ENCODE measurements around the gene TNFRSF4. TPM values are rescaled to one million over a fixed set of nuclear protein-coding genes. Genes with fewer than 3 reads are reported as not detected.
"Not testable (repeated sequence)": the region's sequence is repeated elsewhere in the genome, so short reads cannot be mapped to it uniquely, and the experiment has no call there.

Gene TNFRSF4
- 2.3 TPM for total RNA-seq
- long read RNA-seq, partial matches to known transcripts = 1 of 5 reads
- long read RNA-seq, other reads (novel, unspliced or antisense) = 0 of 5 reads

DNA sequence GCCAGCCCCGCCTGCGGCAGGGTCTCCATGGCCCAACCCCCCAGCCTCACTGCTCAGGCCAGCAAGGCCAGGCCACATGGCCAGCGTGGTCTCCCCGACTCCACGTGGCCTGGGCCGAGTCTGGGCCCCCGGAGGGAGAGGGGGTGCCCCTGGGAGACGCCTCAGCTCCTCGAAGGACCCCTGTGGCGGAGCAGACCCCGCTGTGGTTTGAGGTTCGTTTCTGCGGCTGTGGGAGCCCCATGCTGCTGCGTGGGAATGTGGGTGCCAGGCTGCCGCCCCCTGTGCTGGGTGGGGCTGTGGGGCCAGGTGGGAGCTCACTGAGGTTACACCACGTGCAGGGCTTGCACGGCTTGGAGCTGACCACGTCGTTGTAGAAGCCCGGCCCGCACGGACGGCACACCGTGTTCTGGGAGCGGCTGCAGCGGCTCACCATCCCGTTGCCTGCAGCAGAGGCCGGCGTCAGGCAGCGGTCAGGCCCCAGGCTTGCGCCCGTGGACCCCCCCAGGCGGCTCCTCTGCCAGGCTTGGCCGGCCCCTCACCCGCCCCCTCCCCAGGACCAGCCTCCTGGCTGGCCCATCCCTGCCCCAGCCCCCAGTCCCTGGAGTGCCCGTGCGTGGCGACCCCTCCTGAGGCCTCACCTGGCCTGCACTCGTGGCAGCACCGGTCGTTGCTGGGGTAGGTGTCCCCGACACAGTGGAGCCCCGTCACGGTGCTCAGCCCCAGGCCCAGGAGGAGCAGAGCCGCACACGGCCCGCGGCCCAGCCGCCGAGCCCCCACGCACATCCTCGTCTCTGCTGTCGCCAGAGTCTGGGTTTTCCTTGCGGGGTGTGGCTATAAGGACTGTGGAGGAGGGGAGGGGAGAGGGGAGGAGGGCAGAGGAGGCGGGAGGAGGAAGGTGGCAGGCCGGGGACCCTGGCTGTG, at the start of gene TNFRSF4:
TSS of gene TNFRSF4 (minus strand) at position 809 of the 921 bp plus-strand sequence. CDS start at position 783, 26 bp downstream.
- intact Hi-C loops (cut with micrococcal nuclease) = no loop called here
- ATAC-seq (peak; percentile 9), DNase-seq (peak; percentile 39)

DNA sequence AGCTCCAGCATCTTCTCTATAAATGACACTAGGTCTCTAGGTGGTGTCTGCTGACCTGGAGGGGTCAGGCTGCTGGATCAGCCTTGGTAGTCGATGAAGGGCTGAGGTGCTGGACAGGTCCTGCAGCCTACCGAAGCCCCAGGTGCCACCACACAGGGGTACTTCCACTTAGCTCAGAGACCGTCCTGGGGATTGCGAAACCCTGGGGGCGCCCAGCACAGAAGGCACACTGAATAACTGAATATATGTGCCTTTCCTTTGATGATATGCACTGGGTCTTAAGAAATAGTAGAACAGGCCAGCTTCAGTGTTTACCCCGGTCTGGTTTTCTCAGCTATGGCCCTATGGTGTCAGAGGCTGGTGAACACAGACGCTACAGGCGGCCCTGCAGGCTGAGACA, 48.8 kb upstream of the TNFRSF4 start:
- DNase-seq (no peak), ATAC-seq (no peak)
- intact Hi-C loops (cut with micrococcal nuclease) = no loop called here

DNA sequence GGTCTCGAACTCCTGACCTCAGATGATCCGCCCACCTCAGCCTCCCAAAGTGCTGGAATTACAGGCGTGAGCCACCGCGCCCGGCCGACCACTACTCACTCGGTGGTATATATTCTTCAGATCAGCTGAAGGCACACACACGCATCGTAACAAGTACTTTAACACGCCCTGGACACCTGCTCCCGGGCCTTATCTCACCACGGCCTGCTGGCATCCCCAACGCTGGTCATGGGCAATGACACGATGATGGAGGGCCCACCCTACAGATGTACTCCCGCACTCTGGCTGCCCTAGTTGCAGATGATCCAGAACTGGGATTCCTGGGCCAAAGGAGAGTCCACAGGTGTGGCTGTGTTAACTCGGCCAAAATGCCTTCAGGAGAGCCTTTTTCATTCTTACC, 48.1 kb upstream of the TNFRSF4 start:
- DNase-seq = no peak
- intact Hi-C loops (cut with micrococcal nuclease) = no loop called here
- ATAC-seq = no peak

DNA sequence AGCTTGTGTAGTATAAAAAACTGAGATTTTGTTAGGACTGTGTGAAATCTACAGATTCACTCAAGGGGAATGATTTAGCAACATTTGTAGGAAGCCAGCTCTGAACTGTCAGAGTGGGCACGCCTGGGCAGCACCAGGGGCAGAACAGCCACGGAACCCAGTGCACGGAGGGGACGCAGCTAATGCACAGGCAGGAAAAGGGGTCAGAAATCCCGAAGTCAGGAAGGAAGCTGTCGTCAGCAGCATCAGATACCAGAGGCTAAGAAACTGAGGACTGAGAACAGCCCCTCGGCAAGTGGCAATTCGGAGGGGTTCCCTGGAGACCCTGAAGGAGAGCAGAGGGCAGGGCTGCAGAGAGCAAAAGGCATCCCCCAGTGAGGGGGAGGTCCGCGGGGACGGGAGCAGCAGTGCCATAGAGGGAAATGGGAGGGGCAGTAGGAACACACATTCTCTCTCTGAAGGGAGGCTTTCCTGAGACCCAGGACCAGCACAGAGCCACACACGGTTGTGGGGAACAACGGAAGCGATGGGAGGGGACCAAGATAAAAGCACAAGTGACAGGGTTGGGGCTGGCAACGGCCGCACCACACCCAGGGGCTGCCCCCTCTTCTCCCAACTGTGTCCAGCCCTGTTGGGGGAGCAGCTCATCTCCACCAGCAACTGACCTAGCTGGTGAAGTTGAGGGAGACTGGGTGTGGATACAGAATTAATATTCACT, 47.0 kb upstream of the TNFRSF4 start:
- peak; percentile 8 for ATAC-seq
- intact Hi-C loops (cut with micrococcal nuclease) = no loop called here
- no peak for DNase-seq

GRCh38 chr1:1259951-1260600, 46.1 kb upstream of the TNFRSF4 start:
- ATAC-seq = peak; percentile 64
- intact Hi-C loops (cut with micrococcal nuclease) = no loop called here
- DNase-seq = peak; percentile 65

- ATAC-seq (no peak), DNase-seq (no peak)
- intact Hi-C loops (cut with micrococcal nuclease) = no loop called here
Measured at GRCh38 chr1:1259540-1259939, 45.6 kb upstream of the TNFRSF4 start.

GRCh38 chr1:1259119-1259488, 45.2 kb upstream of the TNFRSF4 start:
- intact Hi-C loops (cut with micrococcal nuclease) = no loop called here
- ATAC-seq (no peak), DNase-seq (no peak)

DNA sequence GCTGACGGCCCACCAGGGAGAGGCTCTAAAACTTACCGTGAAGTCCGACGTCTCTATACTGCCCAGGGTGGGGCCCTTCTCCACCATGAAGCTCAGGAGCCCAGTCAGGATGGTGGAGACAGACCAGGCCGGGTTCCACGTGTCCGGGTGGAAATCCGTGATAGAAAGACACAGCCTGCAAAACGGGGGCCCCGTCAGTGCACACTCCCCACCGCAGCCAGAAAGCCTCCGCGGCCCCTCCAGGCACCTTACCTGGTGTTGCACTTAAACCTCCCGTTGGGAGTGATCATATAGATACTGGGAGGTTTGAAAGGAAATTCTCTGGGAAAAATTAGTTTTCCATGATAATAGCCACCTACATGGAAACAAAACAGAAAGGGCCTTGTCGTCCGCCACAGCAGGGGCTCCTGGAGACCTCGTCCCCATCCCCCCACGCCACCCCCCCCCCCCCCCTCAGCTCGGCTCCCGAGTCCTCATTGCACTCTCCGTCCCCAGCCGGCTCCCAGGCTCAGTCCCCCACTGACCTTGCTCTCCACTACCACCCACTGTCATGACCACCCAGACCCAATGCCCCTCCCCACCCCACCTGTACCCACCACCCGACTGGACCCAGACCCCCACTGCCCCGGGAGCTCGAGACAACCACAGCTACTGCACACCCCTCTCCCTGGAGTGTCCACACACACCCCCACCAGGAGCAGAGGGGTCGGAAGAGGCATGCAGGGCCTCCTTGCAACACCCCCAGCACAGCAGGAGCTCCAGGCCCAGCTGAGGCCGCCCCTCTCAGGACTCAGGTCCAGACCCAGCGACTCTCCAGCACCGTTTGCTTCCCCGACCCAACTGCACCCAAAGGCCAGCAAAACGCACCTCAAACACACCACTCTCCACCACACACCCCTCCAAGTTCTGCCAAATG, 43.3 kb upstream of the TNFRSF4 start:
- ATAC-seq (no peak), DNase-seq (no peak)
- intact Hi-C loops (cut with micrococcal nuclease) = no loop called here

DNA sequence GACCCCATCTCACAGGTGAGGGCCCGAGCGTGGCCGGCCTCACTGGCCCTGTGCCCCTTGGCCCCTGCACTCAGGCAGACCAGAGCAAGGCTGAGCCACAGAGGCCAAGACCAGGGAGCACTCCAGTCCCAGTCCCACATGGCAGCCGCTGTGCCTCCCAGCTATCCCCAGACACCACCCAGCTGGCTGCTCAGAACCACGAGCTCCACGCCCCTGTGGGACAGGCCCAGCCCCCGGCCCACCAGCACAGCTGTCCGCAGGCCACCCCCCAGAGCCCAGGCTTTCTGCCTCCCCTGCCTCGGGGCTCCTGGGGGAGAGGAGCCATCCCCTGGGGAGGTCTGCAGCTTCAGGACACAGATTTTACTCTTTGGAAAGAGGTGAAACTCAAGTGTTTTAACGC, 41.7 kb upstream of the TNFRSF4 start:
- intact Hi-C loops (cut with micrococcal nuclease) = no loop called here
- DNase-seq = no peak
- no peak for ATAC-seq

DNA sequence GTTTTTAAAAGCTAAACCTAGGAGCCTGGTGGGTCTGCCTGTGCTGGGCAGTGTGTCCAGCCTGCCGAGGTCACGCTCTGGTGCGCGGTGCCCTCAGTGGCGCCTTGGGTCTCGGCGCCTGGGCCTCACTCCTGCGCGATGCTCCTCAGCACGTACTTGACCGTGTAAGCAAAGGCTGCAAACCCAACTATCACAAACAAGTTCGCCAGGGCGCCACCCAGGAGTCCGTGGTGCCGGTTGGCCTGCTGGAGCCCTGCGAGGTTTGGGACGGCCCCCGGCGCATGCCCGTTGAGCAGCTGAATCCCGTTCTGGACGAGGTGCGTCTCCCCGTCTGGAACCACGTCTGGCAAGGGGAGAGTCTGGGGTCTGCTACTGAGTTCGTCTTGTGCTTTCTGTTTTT, 41.1 kb upstream of the TNFRSF4 start:
- DNase-seq (no peak), ATAC-seq (no peak)
- intact Hi-C loops (cut with micrococcal nuclease) = no loop called here

DNA sequence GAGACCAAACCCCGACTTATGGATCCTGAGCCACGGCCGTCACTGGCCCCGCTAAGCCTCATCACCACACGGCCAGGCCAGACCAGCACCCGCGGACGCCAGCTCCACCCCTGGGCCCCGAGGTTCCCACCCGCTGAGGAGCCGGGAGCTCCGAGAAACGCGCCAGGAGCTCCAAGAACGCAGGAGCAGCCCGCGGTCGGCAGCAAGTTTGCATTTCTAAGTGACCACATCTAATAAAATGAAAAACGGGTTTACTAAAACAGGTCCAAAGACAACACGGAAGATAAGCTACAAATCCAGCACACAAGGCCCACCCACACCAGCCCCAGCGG, 40.7 kb upstream of the TNFRSF4 start:
- intact Hi-C loops (cut with micrococcal nuclease) = no loop called here
- no peak for ATAC-seq
- DNase-seq = no peak

GRCh38 chr1:1253972-1254666, 40.2 kb upstream of the TNFRSF4 start:
- no peak for DNase-seq
- ATAC-seq = no peak
- intact Hi-C loops (cut with micrococcal nuclease) = no loop called here

- no peak for ATAC-seq
- intact Hi-C loops (cut with micrococcal nuclease) = no loop called here
Measured at GRCh38 chr1:1253314-1253713, 39.4 kb upstream of the TNFRSF4 start.

GRCh38 chr1:1250786-1251284, 36.9 kb upstream of the TNFRSF4 start:
- DNase-seq (no peak), ATAC-seq (no peak)
- intact Hi-C loops (cut with micrococcal nuclease) = no loop called here

More at GRCh38 chr1:1253314-1253713, 39.4 kb upstream of the TNFRSF4 start:
- DNase-seq = no peak

- DNase-seq; intact Hi-C loops (cut with micrococcal nuclease); ATAC-seq: not testable (repeated sequence)
Measured at GRCh38 chr1:1248009-1248913, 34.3 kb upstream of the TNFRSF4 start.

DNA sequence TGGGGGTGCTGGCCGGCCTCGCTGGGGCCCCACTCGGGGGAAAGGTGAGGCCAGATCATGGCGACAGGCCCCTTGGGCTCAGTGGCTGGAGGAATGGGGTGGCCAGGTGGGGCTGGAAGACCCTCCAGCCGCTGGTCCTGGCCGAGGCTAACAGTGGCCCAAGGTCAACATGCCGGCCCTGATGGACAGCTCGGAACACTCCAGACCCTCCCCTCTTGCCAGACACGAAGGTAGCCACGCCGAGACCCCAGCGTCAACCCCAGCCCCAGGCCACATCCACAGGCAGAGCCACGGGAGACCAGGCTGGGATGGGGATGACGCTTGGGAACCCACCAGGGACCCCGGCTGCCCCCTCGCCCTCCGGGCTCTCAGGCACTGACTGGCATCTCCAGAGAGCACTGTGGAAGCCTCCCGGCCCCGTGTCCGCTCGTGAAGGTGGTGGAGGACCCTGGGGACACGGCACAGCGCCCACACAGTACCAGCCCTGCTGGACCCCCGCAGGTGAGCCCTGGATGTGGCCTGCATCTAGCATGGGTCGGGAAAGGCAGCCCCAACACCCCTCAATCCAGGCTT, 33.5 kb upstream of the TNFRSF4 start:
- intact Hi-C loops (cut with micrococcal nuclease) = no loop called here
- DNase-seq (no peak), ATAC-seq (no peak)
